Mesenchymal stem cell (in vitro differentiated cells and primary cell): ENCODE results near the gene USP19.

Experiments
- DNase-seq: peaks from one replicate; pipeline ENCODE4 v3.0.0-alpha.2; 2013
- H2AFZ ChIP-seq: one replicate; pipeline ENCODE4 v1.6.1; 2013; ENCODE audit warnings: low read depth, mild to moderate bottlenecking, control low read depth, inconsistent platforms, low read length, moderate library complexity
- H2AK5ac ChIP-seq: 2 replicates; pipeline ENCODE4 v1.6.1; 2013; ENCODE audit warnings: low read length, moderate library complexity, mild to moderate bottlenecking, inconsistent platforms; ENCODE audit not compliant: severe bottlenecking
- H2BK120ac ChIP-seq: one replicate; pipeline ENCODE4 v1.6.1; 2013; ENCODE audit warnings: low read depth, mild to moderate bottlenecking, inconsistent platforms, low read length, moderate library complexity
- H2BK12ac ChIP-seq, 2 experiments: one replicate each; pipeline ENCODE4 v1.6.1; 2013; ENCODE audit warnings: inconsistent platforms in 2 of 2, low read length in 2 of 2, mild to moderate bottlenecking in 2 of 2, moderate library complexity in 2 of 2, control low read depth in 1 of 2
- H2BK15ac ChIP-seq: one replicate; pipeline ENCODE4 v1.6.1; 2013; ENCODE audit warnings: mild to moderate bottlenecking, low read depth, inconsistent platforms; ENCODE audit not compliant: poor library complexity, severe bottlenecking
- H2BK5ac ChIP-seq: 2 replicates; pipeline ENCODE4 v1.6.1; 2013; ENCODE audit warnings: low read depth, mild to moderate bottlenecking, low read length, control low read depth, inconsistent platforms; ENCODE audit not compliant: poor library complexity, severe bottlenecking
- H3K14ac ChIP-seq, 2 experiments: one replicate each; pipeline ENCODE4 v1.6.1; 2013; ENCODE audit warnings: inconsistent platforms in 2 of 2, low read length in 2 of 2, control low read depth in 1 of 2, mild to moderate bottlenecking in 1 of 2, moderate library complexity in 1 of 2
- H3K18ac ChIP-seq, 2 experiments: one replicate each; pipeline ENCODE4 v1.6.1; 2013; ENCODE audit warnings: inconsistent platforms in 2 of 2, low read length in 2 of 2, control low read depth in 1 of 2, low read depth in 1 of 2, mild to moderate bottlenecking in 1 of 2
- H3K23ac ChIP-seq, 2 experiments: one replicate each; pipeline ENCODE4 v1.6.1; 2013; ENCODE audit warnings: inconsistent platforms in 2 of 2, low read length in 2 of 2, mild to moderate bottlenecking in 2 of 2, moderate library complexity in 2 of 2, control low read depth in 1 of 2
- H3K27ac ChIP-seq: 2 replicates; pipeline ENCODE4 v1.5.1; 2013; ENCODE audit warnings: mild to moderate bottlenecking, moderate library complexity, low read length, control low read depth, inconsistent platforms; ENCODE audit not compliant: poor library complexity, severe bottlenecking
- H3K27me3 ChIP-seq, 2 experiments: 2 replicates each; pipeline versions ENCODE4 v1.6.1 to v1.7.0; 2013; ENCODE audit warnings: low read length in 2 of 2, mild to moderate bottlenecking in 2 of 2, moderate library complexity in 2 of 2, control low read depth in 1 of 2, inconsistent platforms in 1 of 2; ENCODE audit not compliant: control insufficient read depth in 1 of 2, insufficient read depth in 1 of 2
- H3K36me3 ChIP-seq, 2 experiments: 2 replicates each; pipeline versions ENCODE4 v1.6.1 to v1.7.0; 2013; ENCODE audit warnings: low read length in 2 of 2, control low read depth in 1 of 2, inconsistent platforms in 1 of 2, low read depth in 1 of 2, mild to moderate bottlenecking in 1 of 2; ENCODE audit not compliant: insufficient read depth in 2 of 2, control insufficient read depth in 1 of 2
- H3K4ac ChIP-seq, 2 experiments: one replicate each; pipeline ENCODE4 v1.6.1; 2013; ENCODE audit warnings: inconsistent platforms in 2 of 2, low read length in 2 of 2, mild to moderate bottlenecking in 2 of 2, moderate library complexity in 2 of 2, control low read depth in 1 of 2, low read depth in 1 of 2
- H3K4me1 ChIP-seq: 2 replicates; pipeline ENCODE4 v1.6.1; 2013; ENCODE audit warnings: low read depth, low read length, control low read depth; ENCODE audit not compliant: control insufficient read depth, insufficient read depth
- H3K4me2 ChIP-seq: 2 replicates; pipeline ENCODE4 v1.6.1; 2013; ENCODE audit warnings: low read length, mild to moderate bottlenecking, inconsistent platforms; ENCODE audit not compliant: poor library complexity, severe bottlenecking
- H3K4me3 ChIP-seq, 2 experiments: 2 replicates each; pipeline versions ENCODE4 v1.5.1 to v1.7.0; 2013; ENCODE audit warnings: low read length in 2 of 2, mild to moderate bottlenecking in 2 of 2, control low read depth in 1 of 2, low read depth in 1 of 2; ENCODE audit not compliant: insufficient read depth in 1 of 2
- H3K79me1 ChIP-seq: replicated peaks from 2 replicates; pipeline ENCODE4 v1.6.1; 2013; ENCODE audit warnings: mild to moderate bottlenecking, control low read depth, low read length, inconsistent platforms; ENCODE audit not compliant: poor library complexity, severe bottlenecking
- H3K9ac ChIP-seq: 2 replicates; pipeline ENCODE4 v1.7.0; 2013; ENCODE audit warnings: mild to moderate bottlenecking, low read length, moderate library complexity
- H3K9me3 ChIP-seq: 2 replicates; pipeline ENCODE4 v1.7.0; 2013; ENCODE audit warnings: mild to moderate bottlenecking, low read length; ENCODE audit not compliant: control insufficient read depth
- H4K8ac ChIP-seq: one replicate; pipeline ENCODE4 v1.6.1; 2013; ENCODE audit warnings: inconsistent platforms, mild to moderate bottlenecking, low read length, moderate library complexity
- H4K91ac ChIP-seq: one replicate; pipeline ENCODE4 v1.6.1; 2013; ENCODE audit warnings: mild to moderate bottlenecking, low read length, inconsistent platforms
- WGBS: methylation state at CpG from one replicate; pipeline ENCODE4 v1.1.7; 2013; ENCODE audit warnings: mixed read lengths; 5-methylcytosine and 5-hydroxymethylcytosine counted together

Gene USP19

DNA sequence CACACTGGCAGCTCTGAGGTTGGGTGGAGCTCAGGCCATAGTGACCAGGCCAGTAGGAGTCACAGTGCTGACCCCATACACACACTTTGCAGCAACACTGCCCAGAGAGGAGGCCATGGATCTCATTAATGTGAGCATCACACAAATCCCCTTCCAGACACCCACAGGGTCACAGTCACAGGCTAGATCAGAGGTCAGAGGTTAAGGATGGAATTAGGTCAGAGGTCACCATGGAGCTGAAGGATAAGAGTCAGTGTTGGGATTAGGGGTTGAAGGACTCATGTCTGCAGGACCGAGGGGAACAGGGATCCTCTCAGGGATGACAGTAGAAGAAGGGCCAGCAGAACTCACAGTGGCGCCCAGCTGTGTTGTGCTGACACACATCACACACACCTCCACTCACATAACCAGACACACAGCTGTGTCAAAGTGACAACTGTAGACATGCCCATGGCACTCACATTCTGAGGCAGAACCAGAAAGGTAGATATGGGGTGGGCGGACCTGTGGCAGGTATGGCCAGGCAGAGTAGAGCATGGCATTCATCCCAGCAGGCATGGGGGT, 32.8 kb upstream of the USP19 start:
- no peak overlapping the region for H4K8ac ChIP-seq
- no peak overlapping the region for H3K14ac ChIP-seq
- H3K79me1 ChIP-seq: no peaks in the 10 kb centered on the region
- no peak overlapping the region for H3K4me3 ChIP-seq
- H4K91ac ChIP-seq: no peak overlapping the region
- DNase-seq: no peak
- H3K9me3 ChIP-seq: no peaks in the 10 kb centered on the region
- H3K4ac ChIP-seq: no peak overlapping the region
- H2AFZ ChIP-seq: no peak overlapping the region
- H3K27me3 ChIP-seq: peaks cover 0 to 3% of the 10 kb centered on the region in 2 experiments
- no peak overlapping the region for H3K4me2 ChIP-seq
- no peak overlapping the region for H2BK5ac ChIP-seq
- peaks cover under 1% of the 10 kb centered on the region for H3K4me1 ChIP-seq
- WGBS: 79% methylated on average over 2 of the region's 3 CpGs
- no peak overlapping the region for H3K18ac ChIP-seq
- H2BK15ac ChIP-seq: no peak overlapping the region
- no peak overlapping the region for H2BK12ac ChIP-seq
- no peak overlapping the region for H3K9ac ChIP-seq
- no peak overlapping the region for H3K27ac ChIP-seq
- no peaks in the 10 kb centered on the region for H3K36me3 ChIP-seq
- no peak overlapping the region for H2AK5ac ChIP-seq
- no peak overlapping the region for H3K23ac ChIP-seq
- H2BK120ac ChIP-seq: no peak overlapping the region

DNA sequence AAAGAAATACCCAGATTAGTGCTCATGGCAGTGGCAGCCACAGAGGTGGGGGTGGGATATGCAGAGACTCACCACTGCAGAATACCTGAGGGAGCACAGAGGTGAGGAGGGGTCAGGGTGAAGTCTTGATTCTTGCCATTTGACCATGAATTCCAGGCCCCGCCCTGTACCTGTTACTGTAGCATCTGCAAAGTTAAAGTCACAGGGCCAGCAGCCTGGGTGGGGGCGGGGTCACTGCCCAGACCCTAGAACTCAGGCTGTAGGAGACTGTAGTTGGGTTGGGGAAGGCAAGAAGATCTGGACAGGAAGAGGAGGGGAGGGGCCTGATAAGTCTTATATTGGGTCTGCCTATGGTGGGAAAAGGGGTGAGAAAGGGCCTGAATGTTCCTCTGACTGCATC, 31.0 kb upstream of the USP19 start:
- no peak overlapping the region for H2BK12ac ChIP-seq
- H2BK15ac ChIP-seq: no peak overlapping the region
- no peak overlapping the region for H4K8ac ChIP-seq
- no peak overlapping the region for H2BK120ac ChIP-seq
- no peak overlapping the region for H3K4me3 ChIP-seq
- peaks cover 0 to 3% of the 10 kb centered on the region in 2 experiments for H3K27me3 ChIP-seq
- no peaks in the 10 kb centered on the region for H3K79me1 ChIP-seq
- no peak for DNase-seq
- no peak overlapping the region for H2BK5ac ChIP-seq
- no peak overlapping the region for H3K4ac ChIP-seq
- no peak overlapping the region for H3K18ac ChIP-seq
- H3K9ac ChIP-seq: no peak overlapping the region
- H3K14ac ChIP-seq: no peak overlapping the region
- H3K4me1 ChIP-seq: no peaks in the 10 kb centered on the region
- no peaks in the 10 kb centered on the region for H3K9me3 ChIP-seq
- H2AK5ac ChIP-seq: no peak overlapping the region
- H2AFZ ChIP-seq: no peak overlapping the region
- H3K23ac ChIP-seq: no peak overlapping the region
- no peak overlapping the region for H3K4me2 ChIP-seq
- WGBS: 71% methylated on average over 2 of the region's 2 CpGs
- no peak overlapping the region for H3K27ac ChIP-seq
- H3K36me3 ChIP-seq: no peaks in the 10 kb centered on the region
- no peak overlapping the region for H4K91ac ChIP-seq

- no peak overlapping the region for H4K91ac ChIP-seq
- H3K27me3 ChIP-seq: peaks cover 3 to 5% of the 10 kb centered on the region in 2 experiments
- H3K9ac ChIP-seq: no peak overlapping the region
- no peak overlapping the region for H3K23ac ChIP-seq
- no peak overlapping the region for H2BK15ac ChIP-seq
- H3K36me3 ChIP-seq: no peaks in the 10 kb centered on the region
- no peak overlapping the region for H3K4me3 ChIP-seq
- no peak overlapping the region for H2BK5ac ChIP-seq
- 84% methylated on average over 4 of the region's 5 CpGs for WGBS
- no peak overlapping the region for H2AK5ac ChIP-seq
- no peaks in the 10 kb centered on the region for H3K9me3 ChIP-seq
- H3K4me2 ChIP-seq: no peak overlapping the region
- H2BK120ac ChIP-seq: no peak overlapping the region
- H2AFZ ChIP-seq: no peak overlapping the region
- no peak overlapping the region for H3K18ac ChIP-seq
- H4K8ac ChIP-seq: no peak overlapping the region
- H3K4ac ChIP-seq: no peak overlapping the region
- H2BK12ac ChIP-seq: no peak overlapping the region
- no peaks in the 10 kb centered on the region for H3K79me1 ChIP-seq
- DNase-seq: no peak
- no peak overlapping the region for H3K14ac ChIP-seq
- no peak overlapping the region for H3K27ac ChIP-seq
- H3K4me1 ChIP-seq: no peaks in the 10 kb centered on the region
Observed at GRCh38 chr3:49148159-49148558, 27.5 kb upstream of the USP19 start.

DNA sequence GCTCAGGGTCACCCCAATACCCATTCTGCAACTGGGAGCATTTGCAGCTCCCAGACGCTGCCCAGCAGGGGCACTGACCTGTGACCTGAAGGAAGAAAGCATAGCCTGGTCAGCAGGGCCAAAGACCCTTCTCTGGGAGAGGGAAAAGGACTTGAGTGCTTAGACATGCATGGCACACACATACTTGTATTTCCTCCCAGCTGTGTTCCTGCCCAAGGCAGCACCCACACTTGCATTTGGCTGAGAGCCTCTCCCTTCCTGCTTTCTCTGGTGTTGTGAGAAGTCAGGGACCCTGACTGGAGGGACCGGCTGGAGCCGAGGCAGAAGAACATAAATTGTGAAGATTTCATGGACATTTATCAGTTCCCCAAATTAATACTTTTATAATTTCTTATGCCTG, 19.5 kb upstream of the USP19 start:
- H4K91ac ChIP-seq: no peak overlapping the region

More for the DNA sequence above, 19.5 kb upstream of the USP19 start:
- Histone ChIP-seq H2AFZ (no peak overlapping the region), H3K18ac (no peak overlapping the region), H2BK15ac (no peak overlapping the region), H3K9ac (no peak overlapping the region), H4K8ac (no peak overlapping the region), H3K4me1 (peaks cover 11% of the 10 kb centered on the region), H3K4ac (no peak overlapping the region), H3K79me1 (no peaks in the 10 kb centered on the region), H3K36me3 (no peaks in the 10 kb centered on the region), H3K4me3 (no peak overlapping the region), H3K27ac (no peak overlapping the region), H3K14ac (no peak overlapping the region), H2BK120ac (no peak overlapping the region), H3K27me3 (peaks cover 19 to 25% of the 10 kb centered on the region in 2 experiments), H3K9me3 (no peaks in the 10 kb centered on the region), H2AK5ac (no peak overlapping the region), H3K4me2 (no peak overlapping the region), H3K23ac (peak overlapping the region in 1 of 2 experiments; percentile 75), H2BK5ac (no peak overlapping the region), H2BK12ac (no peak overlapping the region)
- 25% methylated on average over 1 of the region's 3 CpGs for WGBS
- DNase-seq: no peak
